GM18519 (cell line): ENCODE data around the gene KRTAP10-6.
"Not testable (repeated sequence)": the region's sequence is repeated elsewhere in the genome, so short reads cannot be mapped to it uniquely, and the experiment has no call there.

ENCODE experiments used
- ATAC-seq: cut with Tn5 transposase; IDR thresholded peaks from one replicate; pipeline ENCODE4 v1.9.1; 2021; ENCODE audit warnings: mild to moderate bottlenecking, moderate library complexity; ENCODE audit not compliant: unreplicated experiment, low FRiP score

The KRTAP10-6 gene

GRCh38 chr21:44592446-44593311 lies at the start of gene KRTAP10-6:
KRTAP10-6 (minus strand) TSS chr21:44592505; CDS start chr21:44592484, 21 bp downstream.
- no peak for ATAC-seq

GRCh38 chr21:44640761-44641160 lies 48.5 kb upstream of the KRTAP10-6 start:
- ATAC-seq = no peak

GRCh38 chr21:44639331-44639655 lies 47.0 kb upstream of the KRTAP10-6 start:
- ATAC-seq = no peak

- not testable (repeated sequence) for ATAC-seq
These were observed 46.4 kb upstream of the KRTAP10-6 start for GRCh38 chr21:44638506-44639330.

- not testable (repeated sequence) for ATAC-seq
These were observed 45.6 kb upstream of the KRTAP10-6 start for GRCh38 chr21:44637851-44638348.

GRCh38 chr21:44637018-44637850 lies 44.9 kb upstream of the KRTAP10-6 start, which contains the start of gene KRTAP10-10:
KRTAP10-10 (plus strand) TSS chr21:44637356; CDS start chr21:44637418, 62 bp downstream.
- no peak for ATAC-seq

- no peak for ATAC-seq
These were observed 44.1 kb upstream of the KRTAP10-6 start for GRCh38 chr21:44636209-44637017.

- no peak for ATAC-seq
These were observed 39.8 kb upstream of the KRTAP10-6 start for GRCh38 chr21:44632067-44632466.

GRCh38 chr21:44630440-44630839 lies 38.1 kb upstream of the KRTAP10-6 start:
- no peak for ATAC-seq

GRCh38 chr21:44628707-44629391 lies 36.5 kb upstream of the KRTAP10-6 start:
- no peak for ATAC-seq

GRCh38 chr21:44627831-44628233 lies 35.5 kb upstream of the KRTAP10-6 start:
- ATAC-seq = not testable (repeated sequence)

GRCh38 chr21:44627181-44627822 lies 35.0 kb upstream of the KRTAP10-6 start:
- ATAC-seq = not testable (repeated sequence)

- ATAC-seq = no peak
These were observed 34.4 kb upstream of the KRTAP10-6 start, which contains the start of gene KRTAP10-9 for GRCh38 chr21:44626673-44627143. KRTAP10-9 (plus strand) TSS chr21:44627093; CDS start chr21:44627172, 79 bp downstream.

GRCh38 chr21:44626262-44626661 lies 34.0 kb upstream of the KRTAP10-6 start:
- no peak for ATAC-seq

- ATAC-seq = no peak
These were observed 33.5 kb upstream of the KRTAP10-6 start for GRCh38 chr21:44625756-44626155.

- ATAC-seq = no peak
These were observed 31.3 kb upstream of the KRTAP10-6 start for GRCh38 chr21:44623575-44623974.

GRCh38 chr21:44619886-44620285 lies 27.6 kb upstream of the KRTAP10-6 start:
- ATAC-seq = no peak

- no peak for ATAC-seq
These were observed 26.6 kb upstream of the KRTAP10-6 start for GRCh38 chr21:44618909-44619308.
